Activated CD4-positive, alpha-beta T cell treated with anti-CD3 and anti-CD28 coated beads, Interleukin-2, Interleukin-6, amounts not matched to agents 100 ng/mL and 50 ng/mL, durations not matched to agents 16 hours and 8 hours (primary cell): Measurements from ENCODE around the gene GNB2.
"Not testable (repeated sequence)": the region's sequence is repeated elsewhere in the genome, so short reads cannot be mapped to it uniquely, and the experiment has no call there.

Experiments used
- DNase-seq: peaks from one replicate; pipeline ENCODE4 v3.0.0-alpha.2; 2020

Gene GNB2

GRCh38 chr7:100682228-100682741 is 8.7 kb downstream of the GNB2 start:
- no peak for DNase-seq

GRCh38 chr7:100682991-100683658 is 9.6 kb downstream of the GNB2 start:
- DNase-seq: no peak

- no peak for DNase-seq
Measured at GRCh38 chr7:100683659-100684533, 10.4 kb downstream of the GNB2 start.

DNA sequence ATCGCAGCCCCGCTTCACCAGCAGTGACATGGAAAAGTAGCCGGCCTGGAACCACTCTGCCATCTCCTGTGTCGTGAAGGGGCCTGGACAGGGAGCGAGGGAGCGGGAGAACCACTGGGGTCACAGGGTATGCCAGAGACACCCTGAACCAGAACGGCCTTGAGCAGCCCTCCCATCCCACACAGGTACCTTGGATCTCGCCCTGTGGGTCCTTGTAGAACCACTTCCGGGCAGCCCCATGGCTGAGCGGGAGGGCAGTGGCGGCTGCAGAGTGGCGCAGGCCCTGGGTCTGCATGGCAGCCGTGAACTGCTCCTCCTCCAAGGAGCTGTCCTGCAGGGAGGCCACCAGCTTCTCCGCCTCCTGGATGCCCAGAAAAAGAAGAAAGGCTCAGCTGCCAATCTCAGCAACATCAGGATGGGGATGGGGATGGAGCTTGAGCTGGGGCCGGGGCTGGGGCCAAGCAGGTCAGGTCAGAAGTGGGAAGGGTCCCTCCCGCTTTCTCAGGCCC is 11.0 kb downstream of the GNB2 start:
- no peak for DNase-seq

- DNase-seq: no peak
Measured at GRCh38 chr7:100685049-100685605, 11.6 kb downstream of the GNB2 start.

GRCh38 chr7:100685631-100686145 is 12.1 kb downstream of the GNB2 start:
- DNase-seq: no peak

GRCh38 chr7:100686201-100686821 is 12.8 kb downstream of the GNB2 start:
- no peak for DNase-seq

DNA sequence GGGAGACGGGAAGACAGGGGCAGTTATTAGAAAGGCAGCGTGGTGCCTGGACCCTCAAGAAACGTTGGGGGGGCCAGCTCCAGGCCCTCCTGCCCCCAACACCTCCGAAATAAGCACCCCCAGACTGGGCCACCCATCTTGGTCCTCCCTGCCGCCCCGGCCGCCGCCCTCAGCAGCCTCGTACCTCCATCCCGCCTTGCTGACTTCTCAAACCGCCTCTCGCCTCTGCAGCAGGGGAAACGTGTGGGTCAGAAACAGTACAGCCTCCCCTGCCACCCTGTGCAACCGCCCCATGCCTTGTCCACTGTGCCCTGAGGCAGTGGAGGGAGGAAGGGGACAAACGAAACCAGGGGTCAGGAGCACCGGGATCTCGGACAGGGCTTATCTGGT is 13.3 kb downstream of the GNB2 start:
- no peak for DNase-seq

DNA sequence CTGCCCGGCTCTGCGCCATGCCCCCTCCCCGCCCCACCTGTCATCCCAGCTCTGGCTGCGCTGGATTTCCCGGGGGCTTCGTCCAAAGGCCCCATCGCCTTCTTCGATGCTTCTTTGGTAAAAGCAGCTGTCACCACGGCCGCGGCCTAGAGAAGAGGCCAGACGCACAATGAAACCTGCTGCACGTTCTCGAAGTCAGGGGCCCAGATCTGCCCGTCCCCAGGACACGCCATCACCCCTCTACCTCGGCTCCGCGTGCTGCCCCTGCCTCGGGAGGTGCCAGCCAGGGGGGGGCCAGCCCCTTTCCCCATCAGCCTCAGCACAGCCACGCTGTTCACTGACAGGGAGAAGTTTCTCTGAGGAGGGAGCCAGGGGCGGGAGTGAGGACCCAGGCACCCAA is 13.7 kb downstream of the GNB2 start:
- DNase-seq: no peak

DNA sequence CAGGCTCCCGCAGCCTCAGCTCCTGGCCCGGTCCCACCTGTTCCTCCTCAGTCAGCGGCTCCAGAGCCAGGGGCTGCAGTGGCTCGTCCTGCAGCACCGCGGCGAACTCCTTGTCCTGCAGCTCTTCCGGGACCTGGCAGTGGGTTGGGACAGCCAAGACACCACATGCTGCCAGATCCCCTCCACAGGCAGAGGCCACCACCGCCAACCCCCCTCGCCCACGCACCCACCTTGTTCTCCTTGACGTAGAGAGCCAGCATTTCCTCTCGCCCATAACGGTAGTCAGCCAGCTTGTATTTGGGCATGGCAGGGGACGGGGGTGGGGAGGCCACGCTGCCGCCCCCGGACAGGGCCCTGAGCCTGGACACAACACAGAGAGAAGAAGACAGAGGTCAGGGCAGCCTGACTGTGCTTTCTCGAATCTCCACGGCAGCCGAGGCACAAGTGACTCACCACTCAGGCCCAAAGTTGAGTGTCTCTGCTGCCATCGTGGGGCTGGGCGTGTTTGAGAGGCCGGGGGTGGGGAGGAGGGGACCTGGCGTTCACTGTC is 14.3 kb downstream of the GNB2 start:
- no peak for DNase-seq

- no peak for DNase-seq
Measured at GRCh38 chr7:100688326-100688860, 14.9 kb downstream of the GNB2 start.

- no peak for DNase-seq
Measured at GRCh38 chr7:100689230-100690135, 15.9 kb downstream of the GNB2 start.

DNA sequence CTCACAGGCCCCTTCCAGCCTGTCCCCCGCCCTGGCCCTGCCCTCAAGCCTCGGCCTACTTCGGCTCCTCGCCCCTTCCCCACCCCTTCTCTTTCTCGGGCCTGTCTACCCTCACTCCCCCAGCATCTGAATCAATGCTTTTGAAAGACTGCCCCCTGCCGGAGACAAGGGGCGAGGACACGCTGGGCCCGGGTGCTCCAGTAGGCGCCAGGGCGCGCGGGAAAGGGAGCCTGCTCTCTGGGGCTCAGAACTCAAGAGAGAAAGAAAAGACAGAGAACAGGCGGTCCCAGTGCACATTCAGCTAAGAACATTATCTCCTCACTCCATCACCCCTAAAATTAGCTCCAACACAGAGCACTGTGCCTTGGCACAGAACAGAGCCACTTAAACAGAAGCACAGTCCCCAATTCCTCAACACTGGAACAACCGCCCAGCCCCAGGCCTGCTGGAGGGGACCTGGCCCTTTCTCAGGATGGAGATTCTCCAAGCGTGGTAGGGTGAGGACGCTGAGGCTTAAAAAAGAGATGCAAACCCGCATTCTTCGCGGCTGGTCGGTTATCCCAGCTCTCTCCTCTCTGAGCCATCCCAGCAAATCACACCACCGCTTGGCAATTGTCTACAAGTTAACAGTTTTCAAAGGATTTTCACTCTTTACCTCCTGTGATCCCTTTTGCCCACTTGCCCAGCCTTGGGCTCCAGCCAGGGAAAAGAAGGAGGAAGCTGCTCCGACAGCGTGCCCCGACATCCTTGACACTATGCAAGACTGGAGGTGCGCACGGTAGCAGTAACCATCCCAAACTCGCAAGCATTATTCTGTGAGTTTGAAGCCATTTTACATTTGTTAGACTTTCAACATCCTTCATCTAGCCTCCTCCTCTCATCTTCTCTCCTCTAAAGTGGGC is 18.4 kb downstream of the GNB2 start:
- peak; percentile 92 for DNase-seq

DNA sequence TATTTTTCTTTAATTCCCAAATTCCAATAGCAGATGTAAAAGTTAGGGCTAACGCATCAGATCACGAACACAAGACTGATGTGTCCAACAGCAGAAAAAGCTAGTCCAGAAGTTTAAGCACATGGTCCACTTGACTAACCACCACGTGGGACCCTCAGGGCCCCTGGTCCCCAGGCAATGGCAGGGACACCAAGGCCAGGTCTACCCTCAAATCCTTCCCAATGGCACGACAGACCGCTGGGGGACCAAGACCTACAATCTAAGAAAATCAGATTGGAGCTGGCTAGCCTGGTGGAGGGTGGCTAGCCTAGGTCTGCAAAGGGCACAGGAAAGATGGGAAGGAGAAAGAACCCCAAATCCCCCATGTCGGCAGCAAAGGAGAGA is 19.0 kb downstream of the GNB2 start:
- DNase-seq: no peak

- no peak for DNase-seq
Measured at GRCh38 chr7:100693312-100694097, 20.0 kb downstream of the GNB2 start.

DNA sequence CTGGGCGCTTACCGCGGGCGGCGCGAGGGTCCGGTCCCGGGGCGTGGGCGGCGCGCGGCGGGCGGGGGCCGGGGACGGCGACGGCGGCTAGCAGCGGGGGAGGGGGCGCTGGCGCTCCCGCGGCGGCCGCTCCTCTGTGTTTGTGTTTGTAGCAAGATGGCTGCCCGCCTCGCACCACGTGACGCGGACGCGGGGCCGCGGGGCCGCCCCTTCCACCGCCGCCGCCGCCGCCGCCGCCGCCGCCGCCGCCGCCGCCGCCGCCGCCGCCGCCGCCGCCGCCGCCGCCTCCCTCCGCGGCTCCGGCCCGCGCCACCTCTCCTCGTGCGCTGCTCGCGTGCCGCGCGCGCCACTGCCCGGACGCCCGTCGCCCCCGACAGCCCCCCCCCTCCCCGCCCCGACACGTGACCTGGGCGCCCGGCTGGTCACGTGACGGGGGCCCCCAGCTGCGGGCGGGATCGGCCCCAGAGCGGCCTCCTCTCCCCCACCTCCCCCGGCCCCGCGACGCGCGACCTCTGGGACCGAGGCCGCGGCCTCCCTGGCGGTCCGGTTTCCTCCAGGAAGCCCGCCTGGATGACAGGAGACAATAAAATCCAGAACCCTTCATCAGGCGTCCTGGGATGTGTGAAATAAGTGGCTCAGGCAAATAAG is 20.7 kb downstream of the GNB2 start, which contains the start of gene GIGYF1:
GIGYF1 (minus strand) TSS at position 153 of the 648 bp plus-strand sequence. CDS start 6,012 bp downstream, outside the sequence.
- DNase-seq: peak; percentile 79

DNA sequence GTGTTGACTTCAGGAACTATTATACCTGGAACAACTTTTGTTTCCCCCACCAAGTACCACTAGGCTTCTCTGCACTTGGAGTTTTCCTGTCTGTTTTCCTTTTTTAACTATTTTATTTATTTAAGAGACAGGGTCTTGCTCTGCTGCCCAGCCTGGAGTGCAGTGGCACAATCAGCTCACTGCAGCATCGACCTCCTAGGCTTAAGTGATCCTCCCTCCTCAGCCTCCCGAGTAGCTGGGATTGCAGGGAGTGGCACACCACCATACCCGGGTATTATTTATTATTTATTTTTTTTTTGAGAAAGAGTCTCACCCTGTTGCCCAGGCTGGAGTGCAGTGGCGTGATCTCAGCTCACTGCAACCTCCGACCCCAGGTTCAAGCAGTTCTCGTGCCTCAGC is 22.6 kb downstream of the GNB2 start:
- no peak for DNase-seq

- DNase-seq: no peak
Measured at GRCh38 chr7:100699018-100699417, 25.5 kb downstream of the GNB2 start.

GRCh38 chr7:100701089-100701488 is 27.5 kb downstream of the GNB2 start:
- not testable (repeated sequence) for DNase-seq
